Memory B cell (primary cell): ENCODE data around the gene AQP2.

Experiments used
- ATAC-seq: fragments of 150-1000 bp; cut with Tn5 transposase; 2 replicates; pipeline ENCODE4 v1.10.0; 2021; ENCODE audit warnings: low read depth, mild to moderate bottlenecking, moderate library complexity
- DNase-seq, 2 donors: peaks; one replicate each; pipeline ENCODE4 v3.0.0; 2022; ENCODE audit warnings: low spot score in 2 of 2
- H3K27ac Mint-ChIP-seq: one replicate; pipeline ENCODE4 v1.8.0; 2022; ENCODE audit warnings: mild to moderate bottlenecking, moderate library complexity, mixed read lengths
- H3K27me3 Mint-ChIP-seq: one replicate; pipeline ENCODE4 v1.8.0; 2022; ENCODE audit warnings: mixed read lengths
- H3K36me3 Mint-ChIP-seq: one replicate; pipeline ENCODE4 v1.8.0; 2022; ENCODE audit warnings: mild to moderate bottlenecking, mixed read lengths
- H3K4me1 Mint-ChIP-seq: one replicate; pipeline ENCODE4 v1.8.0; 2022; ENCODE audit warnings: mixed read lengths
- H3K4me3 Mint-ChIP-seq: one replicate; pipeline ENCODE4 v1.8.0; 2022; ENCODE audit warnings: mild to moderate bottlenecking, moderate library complexity, mixed read lengths
- H3K9me3 Mint-ChIP-seq: one replicate; pipeline ENCODE4 v1.8.0; 2022; ENCODE audit warnings: mixed read lengths

AQP2 gene

DNA sequence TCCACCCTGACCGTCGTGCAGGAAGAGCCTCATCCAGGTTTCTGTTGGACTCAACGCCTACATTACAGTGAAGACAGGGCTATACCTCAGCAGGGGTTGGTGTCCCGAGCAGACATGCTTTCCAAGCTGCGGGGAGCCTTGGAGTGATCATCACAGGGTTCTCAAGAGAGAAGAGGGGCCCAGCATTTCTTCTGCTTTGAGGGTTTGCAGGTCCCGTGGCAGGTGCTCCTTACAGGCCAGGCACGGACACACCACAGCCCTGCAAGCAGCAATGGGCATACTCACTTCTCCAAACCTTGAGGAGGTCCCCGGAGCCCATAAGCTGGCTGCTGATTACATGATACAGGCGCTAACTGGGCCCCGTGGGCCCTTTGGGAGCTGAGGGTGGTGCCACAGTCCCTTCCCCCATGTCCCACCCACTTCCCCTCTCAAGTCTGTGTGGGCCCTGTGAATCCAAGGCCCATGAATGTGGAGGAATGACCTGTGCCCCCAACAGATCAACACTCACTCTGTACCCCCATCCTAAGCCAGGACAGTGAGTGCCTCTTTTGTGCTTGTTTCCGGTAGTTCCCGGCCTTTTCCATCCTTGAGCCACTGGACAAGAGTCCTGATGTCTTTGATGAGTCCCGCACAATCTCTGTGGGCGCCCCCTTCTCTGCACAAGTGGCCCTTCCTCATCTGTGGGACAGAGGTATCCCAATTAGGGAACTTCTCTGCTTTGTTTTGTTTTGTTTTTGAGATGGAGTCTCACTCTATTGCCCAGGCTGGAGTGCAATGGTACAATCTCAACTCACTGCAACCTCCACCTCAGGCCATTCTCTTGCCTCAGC is 1.1 kb downstream of the AQP2 start:
- H3K27me3 Mint-ChIP-seq, result peaks cover 15% of the 10 kb centered on the region
- no peak overlapping the region for H3K4me3 Mint-ChIP-seq
- H3K27ac Mint-ChIP-seq, result no peak overlapping the region
- H3K4me1 Mint-ChIP-seq, result peaks cover 3% of the 10 kb centered on the region
- no peak for DNase-seq
- ATAC-seq, result no peak
- no peaks in the 10 kb centered on the region for H3K9me3 Mint-ChIP-seq
- H3K36me3 Mint-ChIP-seq, result no peaks in the 10 kb centered on the region

DNA sequence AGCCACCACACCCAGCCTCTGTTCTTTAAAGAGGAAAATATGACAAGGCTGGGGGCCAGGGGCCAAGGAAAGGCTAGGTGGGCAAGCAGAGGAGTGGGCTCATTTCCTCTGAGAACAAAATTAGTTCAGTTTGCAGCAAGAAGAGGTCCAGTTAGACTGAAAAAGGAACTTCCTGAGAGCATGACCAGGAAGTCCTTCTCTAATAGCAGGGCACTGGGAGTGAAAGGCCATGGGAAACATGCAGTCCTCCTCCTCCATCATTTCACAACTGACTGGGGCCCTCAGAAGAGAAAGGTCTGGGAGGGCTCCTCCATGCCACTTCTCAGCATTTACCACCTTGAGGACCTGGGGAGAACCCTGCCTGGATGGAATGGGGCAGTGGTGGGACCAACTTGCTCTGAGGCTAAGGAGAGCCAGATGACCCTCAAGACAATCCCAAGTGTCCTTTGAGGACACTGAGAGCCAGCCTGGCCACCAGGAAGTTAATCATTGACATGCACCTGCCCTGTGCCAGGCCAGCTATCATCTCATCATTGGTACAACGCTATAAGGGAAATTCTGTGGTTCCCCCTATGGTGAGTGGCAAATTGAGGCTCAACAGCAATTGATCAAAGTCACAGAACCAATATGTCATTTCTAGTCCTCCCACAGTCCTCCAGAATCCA is 2.0 kb downstream of the AQP2 start:
- Mint-ChIP-seq H3K4me1 (peaks cover 3% of the 10 kb centered on the region), H3K36me3 (no peaks in the 10 kb centered on the region), H3K27me3 (peaks cover 20% of the 10 kb centered on the region), H3K4me3 (no peak overlapping the region), H3K27ac (no peak overlapping the region), H3K9me3 (no peaks in the 10 kb centered on the region)
- ATAC-seq, result no peak
- DNase-seq, result no peak

DNA sequence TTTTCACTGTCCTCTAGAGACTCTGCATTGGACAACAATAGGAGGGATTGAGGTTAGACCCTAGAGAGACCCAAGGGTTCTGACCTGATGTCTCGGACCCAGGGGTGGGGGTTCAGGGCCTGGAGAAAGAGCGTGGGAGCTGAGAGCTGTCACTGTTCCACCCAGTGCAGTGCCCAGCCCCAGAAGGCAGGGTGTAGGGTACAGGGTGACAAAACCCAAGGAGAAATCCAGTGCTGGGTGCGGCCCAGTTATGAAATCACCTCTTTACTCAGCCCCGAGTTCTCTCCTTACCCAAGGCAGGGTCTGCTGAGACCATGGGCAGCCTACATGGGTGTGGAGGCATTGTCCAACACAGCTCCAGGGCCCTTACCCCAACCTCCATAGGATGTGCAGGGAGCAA is 2.6 kb downstream of the AQP2 start:
- DNase-seq, result no peak
- no peaks in the 10 kb centered on the region for H3K36me3 Mint-ChIP-seq
- no peak overlapping the region for H3K27ac Mint-ChIP-seq
- H3K27me3 Mint-ChIP-seq, result peaks cover 20% of the 10 kb centered on the region
- no peak for ATAC-seq
- H3K4me3 Mint-ChIP-seq, result no peak overlapping the region
- H3K9me3 Mint-ChIP-seq, result no peaks in the 10 kb centered on the region
- H3K4me1 Mint-ChIP-seq, result peaks cover 3% of the 10 kb centered on the region

DNA sequence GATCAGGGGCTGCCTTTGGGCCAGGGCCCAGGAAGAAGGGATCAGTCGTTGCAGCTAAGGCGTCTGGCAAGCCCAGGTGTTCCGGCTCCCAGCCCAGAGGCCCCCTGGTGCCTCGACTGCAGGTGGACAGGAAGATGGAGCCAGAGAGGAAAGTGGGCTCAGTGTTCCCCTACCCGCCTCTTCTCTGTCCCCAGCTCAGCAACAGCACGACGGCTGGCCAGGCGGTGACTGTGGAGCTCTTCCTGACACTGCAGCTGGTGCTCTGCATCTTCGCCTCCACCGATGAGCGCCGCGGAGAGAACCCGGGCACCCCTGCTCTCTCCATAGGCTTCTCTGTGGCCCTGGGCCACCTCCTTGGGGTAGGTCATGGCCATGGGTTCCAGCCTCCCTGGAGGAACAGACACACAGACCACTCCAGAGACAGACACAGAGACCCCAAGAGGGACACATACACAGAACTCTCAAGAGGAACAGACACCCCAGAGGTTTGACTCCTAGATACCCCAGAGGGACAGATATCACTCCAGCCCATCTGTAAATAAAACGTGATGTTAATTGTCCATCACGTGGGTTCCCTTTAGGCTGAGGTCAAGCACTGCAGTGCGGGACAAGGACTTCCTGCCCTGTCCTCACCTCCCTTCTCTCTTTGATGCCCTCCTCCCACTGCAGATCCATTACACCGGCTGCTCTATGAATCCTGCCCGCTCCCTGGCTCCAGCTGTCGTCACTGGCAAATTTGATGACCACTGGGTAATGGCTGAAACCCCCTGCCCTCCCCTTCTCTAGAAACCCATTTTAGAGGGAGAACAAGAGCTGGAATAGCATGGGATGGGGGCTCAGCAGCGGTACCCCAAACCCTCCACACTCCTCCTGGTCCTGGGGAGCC is 3.7 kb downstream of the AQP2 start:
- Mint-ChIP-seq H3K36me3 (no peaks in the 10 kb centered on the region), H3K4me3 (no peak overlapping the region), H3K4me1 (peaks cover 3% of the 10 kb centered on the region), H3K27me3 (peaks cover 16% of the 10 kb centered on the region), H3K9me3 (no peaks in the 10 kb centered on the region), H3K27ac (no peak overlapping the region)
- DNase-seq, result no peak
- no peak for ATAC-seq

DNA sequence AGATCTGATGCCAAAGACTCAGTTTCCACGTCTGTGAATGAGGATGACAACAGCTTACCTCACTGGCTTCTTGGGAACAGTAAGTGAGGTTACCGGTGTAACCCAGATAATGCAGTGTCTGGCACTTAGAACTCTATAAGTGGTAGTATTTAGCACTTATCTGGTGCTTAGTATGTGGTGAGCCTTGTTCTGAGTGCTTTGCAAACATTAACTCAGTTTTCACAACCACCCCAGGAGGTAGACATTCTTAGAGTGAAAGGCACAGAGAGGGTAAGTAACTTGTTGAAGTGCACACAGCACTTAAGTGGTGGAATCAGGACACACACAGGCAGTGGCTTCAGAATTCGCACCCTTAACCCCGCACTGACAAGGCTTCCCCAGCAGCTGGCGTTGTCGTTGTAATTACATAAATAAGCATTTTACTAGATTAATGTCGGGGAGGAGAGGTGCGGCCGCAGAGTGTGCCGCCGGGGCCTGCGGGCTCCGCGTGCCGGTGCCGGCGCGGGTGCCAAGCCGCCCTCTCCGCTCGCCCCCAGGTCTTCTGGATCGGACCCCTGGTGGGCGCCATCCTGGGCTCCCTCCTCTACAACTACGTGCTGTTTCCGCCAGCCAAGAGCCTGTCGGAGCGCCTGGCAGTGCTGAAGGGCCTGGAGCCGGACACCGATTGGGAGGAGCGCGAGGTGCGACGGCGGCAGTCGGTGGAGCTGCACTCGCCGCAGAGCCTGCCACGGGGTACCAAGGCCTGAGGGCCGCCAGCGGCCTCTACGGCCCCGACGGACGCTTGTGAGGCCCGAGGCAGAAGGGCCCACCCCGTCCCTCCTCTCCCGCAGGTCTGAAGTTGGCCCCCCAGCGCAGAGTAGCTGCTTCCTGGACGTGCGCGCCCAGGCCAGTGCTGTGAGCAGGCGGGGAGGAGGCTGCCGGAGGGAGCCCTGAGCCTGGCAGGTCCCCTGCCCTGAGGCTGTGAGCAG is 4.6 kb downstream of the AQP2 start:
- Mint-ChIP-seq H3K27ac (no peak overlapping the region), H3K9me3 (no peaks in the 10 kb centered on the region), H3K4me1 (peaks cover 3% of the 10 kb centered on the region), H3K36me3 (no peaks in the 10 kb centered on the region), H3K4me3 (no peak overlapping the region), H3K27me3 (peaks cover 19% of the 10 kb centered on the region)
- DNase-seq, result no peak
- no peak for ATAC-seq

DNA sequence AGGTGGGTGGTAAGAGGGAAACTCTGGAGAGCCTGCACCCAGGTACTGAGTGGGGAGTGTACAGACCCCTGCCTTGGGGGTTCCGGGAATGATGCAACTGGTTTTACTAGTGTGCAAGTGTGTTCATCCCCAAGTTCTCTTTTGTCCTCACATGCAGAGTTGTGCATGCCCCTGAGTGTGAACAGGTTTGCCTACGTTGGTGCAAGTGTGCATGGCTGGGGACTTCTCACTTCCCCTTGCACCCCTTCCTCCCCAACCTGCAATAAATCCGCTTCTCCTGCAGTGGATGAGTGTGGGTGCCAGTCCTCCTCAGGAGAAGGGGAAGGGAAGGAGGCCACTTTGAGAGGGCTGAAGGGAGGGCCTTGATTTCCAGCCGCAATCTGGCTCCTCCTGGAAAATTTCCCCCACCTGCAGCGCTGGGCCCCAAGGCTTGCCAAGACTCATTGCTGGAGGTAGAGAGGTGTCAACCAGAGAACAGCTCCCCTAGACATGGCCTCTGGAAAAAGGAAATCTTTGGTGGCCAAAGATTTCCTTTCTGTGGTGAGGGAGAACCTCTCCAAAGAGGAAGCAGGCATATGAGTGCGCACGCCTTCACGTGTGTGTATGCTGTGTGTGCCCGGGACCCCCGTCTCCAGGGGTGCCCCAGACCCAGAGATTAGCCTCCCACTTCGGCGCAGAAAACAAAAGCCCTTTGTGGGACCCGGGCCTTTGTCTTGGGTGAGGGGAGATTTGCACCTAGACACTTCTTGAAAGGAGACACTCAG is 5.5 kb downstream of the AQP2 start:
- H3K27ac Mint-ChIP-seq, result no peak overlapping the region
- H3K4me1 Mint-ChIP-seq, result peaks cover 7% of the 10 kb centered on the region
- no peaks in the 10 kb centered on the region for H3K9me3 Mint-ChIP-seq
- H3K36me3 Mint-ChIP-seq, result no peaks in the 10 kb centered on the region
- DNase-seq (no peak), ATAC-seq (no peak)
- H3K27me3 Mint-ChIP-seq, result peaks cover 25% of the 10 kb centered on the region
- no peak overlapping the region for H3K4me3 Mint-ChIP-seq

DNA sequence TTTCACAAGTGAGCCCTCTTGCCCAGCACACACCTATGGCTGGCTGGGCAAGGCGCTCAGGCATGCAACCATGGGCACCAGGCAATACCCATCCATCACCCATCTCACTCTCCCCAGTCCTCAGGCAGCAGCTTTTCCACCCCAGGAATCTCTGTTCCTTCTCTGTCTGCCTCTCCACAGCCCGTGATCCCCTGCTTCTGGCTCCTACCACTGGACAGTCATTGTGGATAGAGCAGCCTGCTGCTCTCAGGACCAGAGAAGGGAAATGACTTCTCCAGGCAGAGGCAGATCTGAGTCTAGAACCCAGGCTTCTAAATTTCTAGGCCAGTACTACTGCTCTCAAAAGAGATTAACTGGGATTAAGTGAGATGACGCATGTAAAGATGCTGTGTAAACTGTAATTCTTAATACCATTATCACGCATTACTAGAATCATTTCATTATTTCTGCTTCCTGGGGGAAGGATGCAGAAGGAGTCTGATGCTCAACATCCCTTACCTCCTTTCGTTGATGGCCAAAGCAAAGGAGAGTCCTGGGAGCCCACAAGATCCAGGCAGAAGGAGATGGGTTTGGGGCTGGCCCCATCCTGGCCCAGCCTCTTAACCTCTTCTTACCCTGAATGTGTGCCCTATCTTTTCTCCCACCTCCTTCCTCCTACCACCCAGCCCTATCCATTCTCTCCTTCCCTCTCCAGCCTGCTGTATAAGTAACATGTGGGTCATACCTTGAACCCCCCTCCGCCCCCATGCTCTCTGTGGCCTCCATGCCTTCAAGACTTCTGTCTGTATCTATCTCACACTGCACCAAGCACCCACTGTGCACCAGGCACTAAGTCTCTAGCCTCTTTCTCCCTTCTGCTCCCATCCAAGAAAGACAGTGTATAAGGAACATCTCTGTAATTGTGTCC is 6.4 kb downstream of the AQP2 start:
- no peaks in the 10 kb centered on the region for H3K9me3 Mint-ChIP-seq
- peaks cover 5% of the 10 kb centered on the region for H3K4me1 Mint-ChIP-seq
- H3K4me3 Mint-ChIP-seq, result no peak overlapping the region
- no peak for ATAC-seq
- H3K27me3 Mint-ChIP-seq, result peaks cover 25% of the 10 kb centered on the region
- no peaks in the 10 kb centered on the region for H3K36me3 Mint-ChIP-seq
- H3K27ac Mint-ChIP-seq, result no peak overlapping the region
- no peak for DNase-seq

DNA sequence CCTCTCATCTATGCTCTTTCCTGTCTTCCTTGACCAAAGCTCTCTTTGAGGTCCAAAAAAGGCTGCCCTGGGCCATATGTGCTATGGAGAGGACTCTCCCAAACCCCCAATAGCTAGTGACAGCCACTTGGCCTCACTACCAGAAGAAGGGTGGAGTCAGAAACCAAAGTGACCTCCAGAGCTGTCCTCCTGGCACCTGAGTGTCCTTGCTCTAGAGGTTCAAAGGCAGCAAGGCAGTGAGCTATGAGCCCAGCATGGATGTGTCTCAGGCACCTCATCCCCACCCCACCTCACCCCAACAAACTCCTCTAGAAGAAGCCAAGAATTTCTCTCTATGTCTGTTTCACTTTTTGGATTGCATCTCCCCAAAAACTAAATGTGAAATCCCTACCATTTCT is 7.0 kb downstream of the AQP2 start:
- DNase-seq (no peak), ATAC-seq (no peak)
- H3K27me3 Mint-ChIP-seq, result peaks cover 27% of the 10 kb centered on the region
- H3K27ac Mint-ChIP-seq, result no peak overlapping the region
- no peak overlapping the region for H3K4me3 Mint-ChIP-seq
- H3K9me3 Mint-ChIP-seq, result no peaks in the 10 kb centered on the region
- H3K4me1 Mint-ChIP-seq, result peaks cover 7% of the 10 kb centered on the region
- no peaks in the 10 kb centered on the region for H3K36me3 Mint-ChIP-seq

DNA sequence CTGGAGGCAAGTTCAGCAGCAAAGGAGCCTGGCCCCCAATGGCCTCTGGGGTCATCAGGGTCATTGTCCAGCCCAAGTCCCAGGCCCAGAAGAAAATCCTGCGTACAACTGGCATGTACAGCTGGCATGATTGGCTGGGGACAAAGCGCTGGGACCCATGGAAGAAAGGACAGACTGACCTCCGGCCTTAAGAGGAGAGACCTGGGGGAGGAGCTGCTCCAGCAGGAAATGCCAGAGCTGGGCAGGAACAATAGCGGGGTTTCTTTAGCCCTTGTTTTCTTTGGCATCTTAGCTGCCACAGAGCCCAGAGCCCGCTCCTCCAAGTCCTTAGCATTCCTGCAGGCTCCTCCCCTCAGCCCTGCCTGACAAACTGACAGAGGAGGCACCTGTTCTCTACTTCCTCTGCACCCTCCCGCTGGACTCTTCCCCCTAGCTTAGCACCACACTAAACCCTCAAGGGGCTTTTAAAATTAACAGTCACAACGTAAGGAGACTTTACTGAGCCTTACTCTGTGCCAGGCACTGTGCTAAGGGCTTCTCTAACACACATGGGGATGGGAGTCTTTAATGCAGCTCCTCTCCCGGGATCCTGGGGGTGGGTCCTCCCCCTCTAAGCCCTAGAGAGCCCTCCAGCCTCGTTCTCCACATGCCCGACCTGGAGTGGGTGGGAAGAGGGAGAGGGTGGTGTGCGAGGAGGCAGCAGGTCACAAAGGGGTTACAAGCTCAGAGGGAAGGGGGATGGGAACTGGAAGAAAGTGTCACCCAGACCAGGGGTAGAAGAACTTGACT is 9.3 kb downstream of the AQP2 start:
- Mint-ChIP-seq H3K27me3 (peaks cover 32% of the 10 kb centered on the region), H3K4me3 (peak overlapping the region; percentile 56)
- no peak for DNase-seq

DNA sequence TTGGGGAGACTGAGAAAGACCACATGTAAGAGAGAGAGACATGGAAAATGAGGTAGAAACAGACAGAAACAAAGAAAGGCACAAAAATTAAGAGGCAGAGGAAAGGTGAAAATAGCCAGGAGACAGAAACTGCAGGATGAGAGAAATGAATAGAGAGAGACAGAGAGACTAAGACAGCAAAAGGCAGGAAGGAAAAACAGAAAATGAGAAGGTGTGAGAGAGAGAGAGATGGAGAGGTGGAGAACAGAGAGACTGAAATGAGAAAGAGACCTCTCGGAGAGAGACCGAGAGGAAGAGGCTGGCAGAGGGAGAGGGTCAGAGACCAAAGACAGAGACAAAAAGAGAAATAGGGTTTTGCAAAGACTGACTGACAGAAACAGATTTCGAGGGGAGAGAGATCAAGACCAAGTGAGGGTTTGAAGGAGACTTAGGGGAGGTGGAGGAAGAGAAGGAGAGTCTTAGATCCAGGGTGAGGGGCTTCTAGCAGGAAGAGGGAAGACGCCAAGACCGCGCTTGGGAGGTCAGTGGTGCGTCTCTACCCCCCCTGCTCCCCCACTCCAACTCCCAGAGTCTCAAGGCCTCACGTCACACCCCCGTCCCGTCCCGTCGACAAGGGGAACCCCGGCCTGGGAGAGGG is 10.1 kb downstream of the AQP2 start:
- no peak overlapping the region for H3K27ac Mint-ChIP-seq
- H3K27me3 Mint-ChIP-seq, result peaks cover 31% of the 10 kb centered on the region
- H3K9me3 Mint-ChIP-seq, result no peaks in the 10 kb centered on the region
- no peaks in the 10 kb centered on the region for H3K36me3 Mint-ChIP-seq
- peaks cover 8% of the 10 kb centered on the region for H3K4me1 Mint-ChIP-seq
- ATAC-seq (no peak), DNase-seq (no peak)
- peak overlapping the region; percentile 56 for H3K4me3 Mint-ChIP-seq

More for the DNA sequence above, 9.3 kb downstream of the AQP2 start:
- Mint-ChIP-seq H3K27ac (no peak overlapping the region), H3K4me1 (peaks cover 8% of the 10 kb centered on the region), H3K36me3 (no peaks in the 10 kb centered on the region), H3K9me3 (no peaks in the 10 kb centered on the region)
- peak; percentile 29 for ATAC-seq
